ENCODE measurements around the gene LCLAT1.

DNA sequence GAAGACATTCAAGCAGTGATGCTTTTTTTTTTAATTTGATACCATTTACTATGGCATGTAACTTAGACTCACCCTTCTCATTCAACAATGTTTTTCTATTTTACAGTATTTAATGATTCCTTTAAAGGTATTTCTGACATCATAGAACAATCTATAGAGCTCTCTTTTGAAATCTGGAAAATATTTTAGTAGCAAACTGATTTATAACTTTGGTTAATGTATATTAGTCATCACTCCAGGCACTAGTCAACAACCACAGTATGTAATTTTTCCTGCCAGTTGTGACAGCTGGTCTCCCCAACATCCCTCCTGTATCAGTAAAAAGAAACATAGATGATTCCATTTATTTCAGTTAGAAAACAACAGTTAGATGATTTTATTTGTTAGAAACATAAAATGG, 122.9 kb downstream of the LCLAT1 start:
- TF ChIP-seq, protein P1, sequence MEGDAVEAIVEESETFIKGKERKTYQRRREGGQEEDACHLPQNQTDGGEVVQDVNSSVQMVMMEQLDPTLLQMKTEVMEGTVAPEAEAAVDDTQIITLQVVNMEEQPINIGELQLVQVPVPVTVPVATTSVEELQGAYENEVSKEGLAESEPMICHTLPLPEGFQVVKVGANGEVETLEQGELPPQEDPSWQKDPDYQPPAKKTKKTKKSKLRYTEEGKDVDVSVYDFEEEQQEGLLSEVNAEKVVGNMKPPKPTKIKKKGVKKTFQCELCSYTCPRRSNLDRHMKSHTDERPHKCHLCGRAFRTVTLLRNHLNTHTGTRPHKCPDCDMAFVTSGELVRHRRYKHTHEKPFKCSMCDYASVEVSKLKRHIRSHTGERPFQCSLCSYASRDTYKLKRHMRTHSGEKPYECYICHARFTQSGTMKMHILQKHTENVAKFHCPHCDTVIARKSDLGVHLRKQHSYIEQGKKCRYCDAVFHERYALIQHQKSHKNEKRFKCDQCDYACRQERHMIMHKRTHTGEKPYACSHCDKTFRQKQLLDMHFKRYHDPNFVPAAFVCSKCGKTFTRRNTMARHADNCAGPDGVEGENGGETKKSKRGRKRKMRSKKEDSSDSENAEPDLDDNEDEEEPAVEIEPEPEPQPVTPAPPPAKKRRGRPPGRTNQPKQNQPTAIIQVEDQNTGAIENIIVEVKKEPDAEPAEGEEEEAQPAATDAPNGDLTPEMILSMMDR (IDR thresholded peaks at IDR 0.05; ENCODE audit: low read depth, low read length): no peak
- no peak for TF ChIP-seq EZH2phosphoT487 (IDR thresholded peaks at IDR 0.05; ENCODE audit: low read depth)

All from OCI-LY3 (cell line).